Right ventricle myocardium superior (tissue), 1 donor: ENCODE results near the gene RRBP1. TPM values are rescaled to one million over a fixed set of nuclear protein-coding genes. Genes with fewer than 3 reads are reported as not detected.

Source experiments
- ATAC-seq: fragments of 200-7000 bp; cut with Tn5 transposase; one replicate; pipeline ENCODE4 v1.9.1; 2020; ENCODE audit warnings: mild to moderate bottlenecking; ENCODE audit not compliant: poor library complexity
- DNase-seq: peaks from one replicate; pipeline ENCODE4 v3.0.0-alpha.2; 2020
- intact Hi-C: fragments of 100-400 bp; cut with DNase I; formaldehyde crosslinking; loops from one replicate; pipeline ENCODE4 v1.11.2; 2022
- total RNA-seq: library from RNA; stranded (reverse); fragmentation: NEBNext Ultra II Directional; extraction: Animal tissue kit (Norgen Biotek cat#: 25700); gene quantifications from one replicate; pipeline ENCODE4 v1.2.1, GENCODE V29; 2021
- donor health status: DM: no; HTN: yes; CAD: no; lungs with severe emphysema.

Gene RRBP1
- total RNA-seq, 1 donor from 2014 or later, result 32.1 TPM

GRCh38 chr20:17631576-17632319 lies 50.3 kb downstream of the RRBP1 start:
- DNase-seq (peak; percentile 33), ATAC-seq (no peak)
- intact Hi-C loops, result no loop called here

- DNase-seq, result peak; percentile 29
- intact Hi-C loops, result no loop called here
- ATAC-seq, result no peak
These were observed 51.2 kb downstream of the RRBP1 start for GRCh38 chr20:17630806-17631195.

GRCh38 chr20:17630151-17630805 lies 51.8 kb downstream of the RRBP1 start:
- intact Hi-C loops, result no loop called here
- ATAC-seq, result no peak
- DNase-seq, result peak; percentile 24

GRCh38 chr20:17629678-17630089 lies 52.4 kb downstream of the RRBP1 start:
- ATAC-seq, result no peak
- intact Hi-C loops, result no loop called here
- DNase-seq, result peak; percentile 22

GRCh38 chr20:17629025-17629424 lies 53.0 kb downstream of the RRBP1 start:
- no peak for ATAC-seq
- intact Hi-C loops, result no loop called here
- DNase-seq, result no peak

- no peak for ATAC-seq
- intact Hi-C loops, result no loop called here
- peak; percentile 42 for DNase-seq
These were observed 53.8 kb downstream of the RRBP1 start for GRCh38 chr20:17628101-17628841.

- ATAC-seq, result no peak
- peak; percentile 40 for DNase-seq
- intact Hi-C loops, result no loop called here
These were observed 54.7 kb downstream of the RRBP1 start for GRCh38 chr20:17627101-17627955.

- DNase-seq, result peak; percentile 65
- intact Hi-C loops, result no loop called here
- ATAC-seq, result peak; percentile 51
These were observed 55.6 kb downstream of the RRBP1 start for GRCh38 chr20:17626217-17627007.

GRCh38 chr20:17625246-17626051 lies 56.6 kb downstream of the RRBP1 start:
- DNase-seq, result no peak
- ATAC-seq, result no peak
- intact Hi-C loops, result no loop called here

- intact Hi-C loops, result no loop called here
- DNase-seq (peak; percentile 37), ATAC-seq (no peak)
These were observed 57.3 kb downstream of the RRBP1 start for GRCh38 chr20:17624551-17625245.

GRCh38 chr20:17624070-17624469 lies 58.0 kb downstream of the RRBP1 start:
- DNase-seq, result peak; percentile 23
- intact Hi-C loops, result no loop called here

GRCh38 chr20:17622851-17623508 lies 59.1 kb downstream of the RRBP1 start:
- intact Hi-C loops, result no loop called here
- no peak for ATAC-seq
- DNase-seq, result no peak

More at GRCh38 chr20:17624070-17624469, 58.0 kb downstream of the RRBP1 start:
- ATAC-seq, result no peak

GRCh38 chr20:17622086-17622850 lies 59.8 kb downstream of the RRBP1 start:
- intact Hi-C loops, result no loop called here
- no peak for ATAC-seq
- DNase-seq, result no peak

GRCh38 chr20:17621229-17621968 lies 60.6 kb downstream of the RRBP1 start:
- ATAC-seq (no peak), DNase-seq (no peak)

More at GRCh38 chr20:17621229-17621968, 60.6 kb downstream of the RRBP1 start:
- intact Hi-C loops, result no loop called here
